HCT116 (cell line): Measurements from ENCODE around the gene PLD2. TPM values are rescaled to one million over a fixed set of nuclear protein-coding genes. Genes with fewer than 3 reads are reported as not detected.

Experiments used
- ATAC-seq: fragments of 200-7000 bp; cut with Tn5 transposase; 2 replicates; pipeline ENCODE4 v1.9.1; 2020; ENCODE audit warnings: mild to moderate bottlenecking, moderate library complexity
- BruUV-seq: library from RNA; stranded (reverse); fragments of 400-500 nt; replicated peaks from 2 replicates; lab custom pipeline; 2021; lab: Mats Ljungman, UMichigan
- CTCF ChIA-PET: fragments of 300-600 bp; sonication (Branson Sonifier 250); formaldehyde crosslinking; loops from one replicate; lab custom pipeline; 2021; ENCODE audit warnings: antibody characterized with exemption; lab: Charles Lee
- POLR2A ChIA-PET: fragments of 300-600, 350-600 bp; sonication (Branson Sonifier 250); formaldehyde crosslinking; loops from one replicate; lab custom pipeline; 2021; ENCODE audit warnings: antibody characterized with exemption; lab: Charles Lee
- RAD21 ChIA-PET, 2 experiments: fragments of 300-600 bp; sonication (Branson Sonifier 250); formaldehyde crosslinking; loops; one replicate each; lab custom pipeline; 2023; ENCODE audit warnings: low total read pairs in 2 of 2; ENCODE audit not compliant: uncharacterized antibody in 2 of 2, unreplicated experiment in 2 of 2, low non-redundant PET in 1 of 2; lab: Charles Lee
- DNase-seq: peaks from one replicate; pipeline ENCODE4 v3.0.0-alpha.2; 2010; ENCODE audit warnings: low read depth, low spot score
- H2AFZ ChIP-seq: fragments of 200-600 bp; shearing (Covaris generic), sonication (generic); 2 replicates; pipeline ENCODE4 v1.6.1; 2017; ENCODE audit warnings: low read depth, mixed run types, mixed read lengths, antibody characterized with exemption, low read length; ENCODE audit not compliant: poor library complexity, severe bottlenecking
- H3K27ac ChIP-seq: 2 replicates; pipeline ENCODE4 v1.5.1; 2012; ENCODE audit warnings: low read depth, low read length
- H3K27me3 ChIP-seq: fragments of 200-600 bp; sonication (generic); 2 replicates; pipeline ENCODE4 v1.6.1; 2016; ENCODE audit warnings: mixed run types, low read length, mixed read lengths; ENCODE audit not compliant: insufficient read depth
- H3K36me3 ChIP-seq, 2 experiments: fragments of 200-500 bp in 1 of 2; fragments of 200-600 bp in 1 of 2; sonication (Bioruptor generic) in 1 of 2; sonication (generic) in 1 of 2; 2 replicates each; pipeline versions ENCODE4 v1.5.1 to v1.6.1; 2014 to 2016; ENCODE audit warnings: low read length in 2 of 2, inconsistent platforms in 1 of 2, mixed read lengths in 1 of 2, mixed run types in 1 of 2; ENCODE audit not compliant: insufficient read depth in 2 of 2, control insufficient read depth in 1 of 2
- H3K4me1 ChIP-seq, 2 experiments: fragments of 200-600 bp in 1 of 2; sonication (generic) in 1 of 2; 2 replicates each; pipeline versions ENCODE4 v1.5.1 to v1.6.1; 2012 to 2017; ENCODE audit warnings: low read length in 2 of 2, inconsistent platforms in 1 of 2, mild to moderate bottlenecking in 1 of 2, mixed read lengths in 1 of 2, mixed run types in 1 of 2, moderate library complexity in 1 of 2; ENCODE audit not compliant: insufficient read depth in 2 of 2, control insufficient read depth in 1 of 2
- H3K4me2 ChIP-seq: fragments of 200-600 bp; sonication (generic); 2 replicates; pipeline ENCODE4 v1.6.1; 2017; ENCODE audit warnings: mixed run types, low read length, mixed read lengths
- H3K4me3 ChIP-seq, 2 experiments: fragments of 200-600 bp in 1 of 2; sonication (generic) in 1 of 2; replicated peaks in 1 of 2; 2 replicates each; pipeline ENCODE4 v1.5.1; 2011 to 2016; ENCODE audit warnings: low read length in 2 of 2, control low read depth in 1 of 2, low read depth in 1 of 2, mild to moderate bottlenecking in 1 of 2, mixed read lengths in 1 of 2, mixed run types in 1 of 2
- H3K79me2 ChIP-seq: fragments of 200-600 bp; sonication (generic); 2 replicates; pipeline ENCODE4 v1.6.1; 2017; ENCODE audit warnings: mild to moderate bottlenecking, mixed run types, low read length, moderate library complexity, mixed read lengths; ENCODE audit not compliant: insufficient read depth
- H3K9ac ChIP-seq: fragments of 200-600 bp; sonication (generic); 2 replicates; pipeline ENCODE4 v1.6.1; 2016; ENCODE audit warnings: low read length, mixed read lengths
- H3K9me2 ChIP-seq: fragments of 200-600 bp; sonication (generic), shearing (Covaris generic); 2 replicates; pipeline ENCODE4 v1.6.1; 2017; ENCODE audit warnings: mixed run types, mild to moderate bottlenecking, moderate library complexity; ENCODE audit not compliant: insufficient read depth
- H3K9me3 ChIP-seq, 2 experiments: fragments of 200-500 bp in 1 of 2; fragments of 200-600 bp in 1 of 2; sonication (Bioruptor generic) in 1 of 2; sonication (generic) in 1 of 2; 2 replicates each; pipeline ENCODE4 v1.6.1; 2014 to 2017; ENCODE audit warnings: low read length in 2 of 2, mixed read lengths in 2 of 2, inconsistent platforms in 1 of 2, low read depth in 1 of 2, mild to moderate bottlenecking in 1 of 2, mixed run types in 1 of 2, moderate library complexity in 1 of 2; ENCODE audit not compliant: control insufficient read depth in 1 of 2, insufficient read depth in 1 of 2
- H4K20me1 ChIP-seq: fragments of 200-600 bp; sonication (generic), shearing (Covaris generic); 2 replicates; pipeline ENCODE4 v1.6.1; 2017; ENCODE audit warnings: mixed run types, mild to moderate bottlenecking, moderate library complexity; ENCODE audit not compliant: insufficient read depth
- CBX3 ChIP-seq: IDR thresholded peaks from 2 replicates; pipeline ENCODE4 v1.6.1; 2012; ENCODE audit warnings: low read depth
- EGR1 ChIP-seq: IDR thresholded peaks from 2 replicates; pipeline ENCODE4 v1.6.1; 2012; ENCODE audit warnings: low read depth
- ELF1 ChIP-seq: IDR thresholded peaks from 2 replicates; pipeline ENCODE4 v1.6.1; 2012; ENCODE audit warnings: low read depth, borderline replicate concordance
- EZH2 ChIP-seq: fragments of 200-600 bp; sonication (generic); IDR thresholded peaks from 2 replicates; pipeline ENCODE4 v1.6.1; 2017; ENCODE audit warnings: antibody characterized with exemption, mixed run types
- FOSL1 ChIP-seq: IDR thresholded peaks from 2 replicates; pipeline ENCODE4 v1.6.1; 2012; ENCODE audit warnings: low read depth
- MAX ChIP-seq: IDR thresholded peaks from 2 replicates; pipeline ENCODE4 v1.6.1; 2012
- POLR2AphosphoS5 ChIP-seq: IDR thresholded peaks from 2 replicates; pipeline ENCODE4 v1.6.1; 2011; ENCODE audit warnings: mild to moderate bottlenecking, low read depth, low read length, moderate library complexity
- RAD21 ChIP-seq: IDR thresholded peaks from 2 replicates; pipeline ENCODE4 v1.6.1; 2012; ENCODE audit warnings: low read depth, mild to moderate bottlenecking
- SIN3A ChIP-seq: IDR thresholded peaks from 2 replicates; pipeline ENCODE4 v1.6.1; 2012; ENCODE audit warnings: low read depth
- SP1 ChIP-seq: IDR thresholded peaks from 2 replicates; pipeline ENCODE4 v1.6.1; 2012; ENCODE audit warnings: low read depth
- TCF7L2 ChIP-seq: IDR thresholded peaks from 2 replicates; pipeline ENCODE4 v1.7.0; 2011; ENCODE audit warnings: borderline replicate concordance, inconsistent platforms; ENCODE audit not compliant: insufficient read depth, insufficient read length; ENCODE audit errors: extremely low read depth
- YY1 ChIP-seq: IDR thresholded peaks from 2 replicates; pipeline ENCODE4 v1.6.1; 2011; ENCODE audit warnings: low read length, low read depth, moderate library complexity, mild to moderate bottlenecking; ENCODE audit not compliant: insufficient replicate concordance; ENCODE audit errors: extremely low read depth
- ZNF274 ChIP-seq: fragments of 200-500 bp; sonication (Bioruptor generic); IDR thresholded peaks from 2 replicates; pipeline ENCODE4 v1.6.1; 2014; ENCODE audit warnings: mild to moderate bottlenecking, low read depth, low read length, inconsistent platforms
- intact Hi-C: fragments of 100-400 bp; cut with micrococcal nuclease; formaldehyde crosslinking; loops from 2 replicates; pipeline ENCODE4 v1.10.0; 2022
- total RNA-seq: library from RNA; stranded (reverse); gene quantifications from one replicate; pipeline ENCODE4 v1.2.1, GENCODE V29; 2021; ENCODE audit not compliant: unreplicated experiment

The PLD2 gene
- total RNA-seq, 1 experiment from 2014 or later, result 47.7 TPM

DNA sequence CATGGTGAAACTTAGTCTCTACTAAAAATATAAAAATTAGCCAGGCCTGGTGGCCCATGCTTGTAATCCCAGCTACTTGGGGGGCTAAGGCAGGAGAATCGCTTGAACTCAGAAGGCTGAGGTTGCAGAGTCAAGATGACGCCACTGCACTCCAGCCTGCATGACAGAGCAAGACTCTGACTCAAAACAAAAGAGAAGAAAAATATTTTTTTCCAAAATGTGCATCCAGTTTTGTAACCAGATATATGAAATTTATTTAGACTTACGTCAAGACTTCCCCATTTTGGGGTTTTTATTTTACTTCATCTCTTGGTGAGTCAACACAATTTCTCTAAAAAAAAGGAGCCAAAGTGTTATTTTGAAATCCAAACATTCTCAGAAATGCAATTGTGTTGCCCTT lies 40.8 kb upstream of the PLD2 start:
- Histone ChIP-seq H3K27me3 (no peaks in the 10 kb centered on the region), H3K36me3 (no peaks in the 10 kb centered on the region), H4K20me1 (no peaks in the 10 kb centered on the region), H3K4me3 (no peak overlapping the region), H3K4me2 (no peak overlapping the region), H3K9ac (no peak overlapping the region)
- intact Hi-C loops, result no loop called here
- POLR2A ChIA-PET, result no interaction called here
- BruUV-seq, result no TSS peak
- ATAC-seq, result no peak
- TF ChIP-seq CBX3 (no peak), RAD21 (no peak), ELF1 (no peak), SIN3A (no peak), ZNF274 (no peak), FOSL1 (no peak), EZH2 (no peak)
- TF ChIP-seq, all 23 proteins: peak for 0
- no peaks in the 10 kb centered on the region for H3K79me2 ChIP-seq
- no peak overlapping the region for H2AFZ ChIP-seq
- no peak overlapping the region for H3K27ac ChIP-seq
- H3K9me2 ChIP-seq, result no peaks in the 10 kb centered on the region
- H3K4me1 ChIP-seq, result peaks cover 0 to 9% of the 10 kb centered on the region in 2 experiments; a peak in 2 of 4 replicates
- no peak for DNase-seq
- CTCF ChIA-PET, result no interaction called here
- RAD21 ChIA-PET, result no interaction called here
- H3K9me3 ChIP-seq, result no peaks in the 10 kb centered on the region

DNA sequence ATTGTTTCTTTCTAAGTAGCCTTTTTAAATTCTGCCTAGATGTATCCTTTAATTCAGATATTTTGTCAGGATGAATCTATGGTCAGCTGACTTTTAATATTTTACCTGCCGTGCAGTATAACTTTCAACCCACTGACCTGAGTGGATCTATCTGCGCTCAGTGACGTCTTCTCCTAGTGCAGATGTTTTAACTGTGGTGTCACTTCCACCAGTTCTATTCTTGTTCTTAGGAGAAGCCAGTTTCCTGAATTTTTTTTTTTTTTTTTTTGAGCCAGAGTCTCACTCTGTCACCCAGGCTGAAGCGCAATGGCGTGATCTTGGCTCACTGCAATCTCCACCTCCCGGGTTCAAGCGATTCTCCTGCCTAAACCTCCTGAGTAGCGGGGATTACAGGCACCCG lies 40.2 kb upstream of the PLD2 start:
- H3K9me2 ChIP-seq, result no peaks in the 10 kb centered on the region
- no peaks in the 10 kb centered on the region for H3K36me3 ChIP-seq

More for the DNA sequence above, 40.2 kb upstream of the PLD2 start:
- ChIA-PET CTCF (no interaction called here), POLR2A (no interaction called here), RAD21 (no interaction called here)
- no peaks in the 10 kb centered on the region for H4K20me1 ChIP-seq
- no peaks in the 10 kb centered on the region for H3K79me2 ChIP-seq
- no peak overlapping the region for H3K4me2 ChIP-seq
- H3K4me3 ChIP-seq, result no peak overlapping the region
- BruUV-seq, result no TSS peak
- no peaks in the 10 kb centered on the region for H3K27me3 ChIP-seq
- no peak for TF ChIP-seq SIN3A
- no peak for TF ChIP-seq POLR2AphosphoS5
- TF ChIP-seq FOSL1, result no peak
- TF ChIP-seq YY1, result no peak
- no peak for TF ChIP-seq MAX
- TF ChIP-seq EGR1, result no peak
- no peak for TF ChIP-seq SP1
- TF ChIP-seq TCF7L2, result no peak
- no peak for TF ChIP-seq ELF1
- H3K9ac ChIP-seq, result no peak overlapping the region
- no peak overlapping the region for H2AFZ ChIP-seq
- no peaks in the 10 kb centered on the region for H3K9me3 ChIP-seq
- DNase-seq (no peak), ATAC-seq (no peak)
- no peak overlapping the region for H3K27ac ChIP-seq
- intact Hi-C loops, result no loop called here
- peaks cover 2 to 14% of the 10 kb centered on the region in 2 experiments; a peak in 3 of 4 replicates for H3K4me1 ChIP-seq
